ENCODE measurements around the gene COL4A3. TPM values are rescaled to one million over a fixed set of nuclear protein-coding genes. Genes with fewer than 3 reads are reported as not detected.

COL4A3 gene
- total RNA-seq, 2 experiments from 2014 or later, result not detected

- ATAC-seq (ENCODE audit: low read depth) (no peak), DNase-seq (no peak)
- H3K27ac Mint-ChIP-seq, result no peak overlapping the region
- POLR2A ChIA-PET, result no interaction called here
- H3K27me3 Mint-ChIP-seq, result peaks cover 10% of the 10 kb centered on the region
- no peak overlapping the region for H3K4me3 Mint-ChIP-seq
- no peaks in the 10 kb centered on the region for H3K9me3 Mint-ChIP-seq
- no peaks in the 10 kb centered on the region for H3K36me3 Mint-ChIP-seq
- H3K4me1 Mint-ChIP-seq, result no peaks in the 10 kb centered on the region
Observed at GRCh38 chr2:227241005-227241404, 76.6 kb downstream of the COL4A3 start.

GRCh38 chr2:227248876-227249275 is 84.5 kb downstream of the COL4A3 start:
- DNase-seq (no peak), ATAC-seq (ENCODE audit: low read depth) (no peak)
- POLR2A ChIA-PET, result no interaction called here
- no peak overlapping the region for H3K27ac Mint-ChIP-seq
- H3K4me1 Mint-ChIP-seq, result no peaks in the 10 kb centered on the region
- no peaks in the 10 kb centered on the region for H3K36me3 Mint-ChIP-seq
- H3K4me3 Mint-ChIP-seq, result no peak overlapping the region
- no peaks in the 10 kb centered on the region for H3K27me3 Mint-ChIP-seq
- H3K9me3 Mint-ChIP-seq, result no peaks in the 10 kb centered on the region

DNA sequence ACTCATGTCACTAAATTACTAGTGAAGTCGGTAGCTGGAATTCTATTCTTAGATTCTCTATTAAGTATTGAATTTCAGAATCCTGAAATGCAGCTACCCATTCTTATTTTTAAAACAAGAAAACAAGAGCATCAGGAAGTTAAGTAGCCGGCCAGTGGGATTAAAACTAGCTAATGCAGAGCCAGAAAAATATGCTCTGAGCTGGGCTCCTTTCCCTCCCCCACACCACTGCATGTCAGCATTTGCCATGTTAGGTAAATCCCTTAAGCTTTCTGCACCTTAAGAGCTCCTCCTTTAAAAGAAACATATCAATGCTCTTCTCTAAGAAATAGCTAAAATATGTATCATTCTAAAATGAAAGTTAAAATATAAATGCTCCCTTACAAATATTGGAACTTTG is 88.4 kb downstream of the COL4A3 start:
- H3K36me3 Mint-ChIP-seq, result no peaks in the 10 kb centered on the region
- H3K4me1 Mint-ChIP-seq, result no peaks in the 10 kb centered on the region
- POLR2A ChIA-PET, result no interaction called here
- no peak overlapping the region for H3K27ac Mint-ChIP-seq
- no peak overlapping the region for H3K4me3 Mint-ChIP-seq
- no peak for DNase-seq
- H3K9me3 Mint-ChIP-seq, result no peaks in the 10 kb centered on the region
- no peak for ATAC-seq (ENCODE audit: low read depth)
- H3K27me3 Mint-ChIP-seq, result no peaks in the 10 kb centered on the region

DNA sequence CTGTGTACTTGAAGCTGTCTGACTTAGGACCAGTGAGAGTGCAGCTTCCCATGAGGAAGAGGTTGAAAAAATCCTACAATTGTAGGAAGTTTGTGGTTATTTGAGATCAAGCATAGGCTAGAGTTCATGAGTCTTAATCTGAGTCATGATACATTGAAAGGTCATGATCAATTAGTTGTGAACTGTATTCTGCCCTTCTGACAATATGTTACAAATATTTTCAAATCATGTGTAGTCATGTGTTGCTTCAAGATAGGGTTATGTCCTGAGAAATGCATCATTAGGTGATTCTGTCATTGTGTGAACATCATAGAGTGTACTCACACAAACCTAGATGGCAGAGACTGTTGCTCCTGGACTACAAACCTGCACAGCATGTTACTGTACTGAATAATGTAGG is 92.2 kb downstream of the COL4A3 start:
- H3K27ac Mint-ChIP-seq, result no peak overlapping the region
- H3K4me3 Mint-ChIP-seq, result no peak overlapping the region
- H3K9me3 Mint-ChIP-seq, result no peaks in the 10 kb centered on the region
- POLR2A ChIA-PET, result no interaction called here
- DNase-seq (no peak), ATAC-seq (ENCODE audit: low read depth) (no peak)
- H3K27me3 Mint-ChIP-seq, result no peaks in the 10 kb centered on the region
- H3K4me1 Mint-ChIP-seq, result no peaks in the 10 kb centered on the region
- no peaks in the 10 kb centered on the region for H3K36me3 Mint-ChIP-seq

DNA sequence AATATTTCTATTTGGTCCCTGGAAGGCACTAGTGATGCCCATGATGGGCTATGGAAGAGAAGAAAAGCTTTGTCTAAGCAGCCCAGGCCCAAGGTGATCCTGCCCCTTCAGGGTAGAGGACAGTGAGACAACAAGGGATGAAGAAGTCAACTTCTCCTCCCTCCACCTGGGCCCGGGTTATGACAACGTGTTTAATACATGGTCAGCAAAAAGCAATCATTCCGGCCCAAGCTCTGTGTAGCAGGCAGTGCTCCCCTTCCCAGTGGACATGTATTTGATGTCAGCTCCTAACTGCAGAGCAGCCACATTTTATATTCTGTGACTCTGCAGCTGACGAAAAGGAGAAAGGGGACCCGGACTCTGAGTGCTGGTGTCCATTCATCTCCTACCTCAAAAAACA is 93.4 kb downstream of the COL4A3 start:
- ATAC-seq (ENCODE audit: low read depth), result no peak
- Mint-ChIP-seq H3K9me3 (no peaks in the 10 kb centered on the region), H3K4me1 (no peaks in the 10 kb centered on the region), H3K4me3 (no peak overlapping the region), H3K27ac (no peak overlapping the region), H3K36me3 (no peaks in the 10 kb centered on the region), H3K27me3 (no peaks in the 10 kb centered on the region)
- POLR2A ChIA-PET, result no interaction called here
- DNase-seq, result no peak

- Mint-ChIP-seq H3K4me1 (no peaks in the 10 kb centered on the region), H3K4me3 (no peak overlapping the region), H3K36me3 (no peaks in the 10 kb centered on the region), H3K9me3 (no peaks in the 10 kb centered on the region), H3K27ac (no peak overlapping the region), H3K27me3 (no peaks in the 10 kb centered on the region)
- DNase-seq (no peak), ATAC-seq (ENCODE audit: low read depth) (no peak)
- POLR2A ChIA-PET, result interaction anchor here (0.6 kb wide), 1 partner anchor 683 kb away, joined by 6 read pairs; no protein-coding TSS in a partner anchor
Observed at GRCh38 chr2:227260041-227260440, 95.6 kb downstream of the COL4A3 start.

DNA sequence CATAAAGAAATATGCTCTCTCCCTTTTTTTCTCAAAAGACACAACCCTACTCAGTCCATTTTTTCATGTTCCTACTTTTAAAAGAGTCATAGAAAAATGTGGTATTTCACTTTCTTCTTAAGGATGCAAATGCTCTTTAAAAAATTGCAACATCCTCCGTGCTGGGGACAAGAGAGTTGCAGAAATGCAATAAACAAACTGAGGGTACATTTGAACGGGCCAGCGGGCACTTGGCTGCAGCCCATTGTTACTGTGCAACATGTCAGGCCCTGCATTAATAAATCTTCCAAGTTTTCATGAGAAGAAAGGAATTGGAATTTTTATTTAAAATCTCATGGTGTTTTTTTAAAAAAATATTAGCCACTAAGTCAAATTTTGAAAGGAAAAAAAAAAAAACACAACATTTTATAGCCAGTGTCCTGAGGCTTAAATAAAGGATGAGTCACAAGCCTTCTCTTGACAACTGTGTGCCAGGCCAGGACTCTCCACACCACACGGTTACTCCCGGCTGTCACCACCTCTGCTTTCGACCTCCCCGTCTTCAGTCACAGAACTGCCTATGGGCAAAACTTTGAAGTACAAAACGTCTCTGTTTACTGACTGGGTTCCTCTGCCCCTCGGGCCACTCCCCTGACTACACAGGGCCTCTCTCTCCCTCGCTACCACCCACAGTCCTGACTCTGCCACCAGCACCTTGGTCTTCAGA is 103.1 kb downstream of the COL4A3 start:
- POLR2A ChIA-PET, result no interaction called here
- ATAC-seq (ENCODE audit: low read depth) (no peak), DNase-seq (no peak)
- Mint-ChIP-seq H3K9me3 (no peaks in the 10 kb centered on the region), H3K4me1 (no peaks in the 10 kb centered on the region), H3K4me3 (no peak overlapping the region), H3K36me3 (no peaks in the 10 kb centered on the region), H3K27me3 (no peaks in the 10 kb centered on the region), H3K27ac (no peak overlapping the region)

- Mint-ChIP-seq H3K27me3 (peaks cover 3% of the 10 kb centered on the region), H3K9me3 (no peaks in the 10 kb centered on the region), H3K4me3 (no peak overlapping the region), H3K27ac (no peak overlapping the region), H3K4me1 (no peaks in the 10 kb centered on the region), H3K36me3 (no peaks in the 10 kb centered on the region)
- ATAC-seq (ENCODE audit: low read depth) (no peak), DNase-seq (no peak)
- POLR2A ChIA-PET, result no interaction called here
Observed at GRCh38 chr2:227280895-227281294, 116.5 kb downstream of the COL4A3 start.

- no peaks in the 10 kb centered on the region for H3K4me1 Mint-ChIP-seq
Observed at GRCh38 chr2:227285741-227286236, 121.4 kb downstream of the COL4A3 start.

DNA sequence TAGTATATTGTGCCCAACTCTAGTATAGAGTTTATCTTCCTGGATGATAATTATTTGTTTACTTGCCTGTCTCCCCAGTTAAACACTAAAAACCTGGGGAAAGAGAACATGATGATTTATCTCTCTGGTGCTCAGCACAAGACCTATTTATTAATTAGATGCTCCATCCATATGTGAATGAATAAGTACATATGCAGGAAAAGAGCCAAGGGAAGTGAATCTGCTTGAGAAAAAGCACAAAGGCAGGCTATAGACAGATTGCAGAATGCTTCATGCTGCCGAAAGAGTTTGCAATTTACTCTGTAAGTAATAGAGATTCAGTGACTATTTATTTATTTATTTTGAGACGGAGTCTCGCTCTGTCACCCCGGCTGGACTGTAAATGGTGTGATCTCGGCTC is 123.3 kb downstream of the COL4A3 start:
- POLR2A ChIA-PET, result no interaction called here
- Mint-ChIP-seq H3K4me1 (no peaks in the 10 kb centered on the region), H3K9me3 (no peaks in the 10 kb centered on the region), H3K4me3 (no peak overlapping the region), H3K27ac (no peak overlapping the region), H3K36me3 (no peaks in the 10 kb centered on the region), H3K27me3 (no peaks in the 10 kb centered on the region)
- ATAC-seq (ENCODE audit: low read depth) (no peak), DNase-seq (no peak)

More at GRCh38 chr2:227285741-227286236, 121.4 kb downstream of the COL4A3 start:
- Mint-ChIP-seq H3K27me3 (no peaks in the 10 kb centered on the region), H3K27ac (no peak overlapping the region), H3K36me3 (no peaks in the 10 kb centered on the region), H3K4me3 (no peak overlapping the region), H3K9me3 (no peaks in the 10 kb centered on the region)
- DNase-seq, result no peak
- POLR2A ChIA-PET, result no interaction called here
- no peak for ATAC-seq (ENCODE audit: low read depth)

DNA sequence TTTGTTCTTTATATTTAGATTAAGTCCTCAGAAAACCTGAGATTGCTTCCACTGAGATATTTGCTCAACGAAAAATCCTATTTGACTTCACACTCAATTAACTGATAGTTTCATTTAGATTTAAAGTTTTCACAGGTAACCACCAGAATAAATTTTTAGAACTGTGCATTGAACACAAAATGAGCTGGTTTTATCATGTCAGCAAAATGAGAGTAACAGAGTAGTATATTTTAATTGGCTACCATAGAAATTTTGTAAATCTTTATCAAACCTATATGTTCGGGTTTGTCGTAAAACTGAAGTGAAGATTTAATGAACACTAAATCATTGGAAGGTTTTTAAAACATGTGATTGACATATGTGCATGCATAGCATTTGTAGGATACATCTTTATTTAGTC is 127.9 kb downstream of the COL4A3 start:
- H3K4me3 Mint-ChIP-seq, result no peak overlapping the region
- H3K9me3 Mint-ChIP-seq, result no peaks in the 10 kb centered on the region
- H3K27me3 Mint-ChIP-seq, result no peaks in the 10 kb centered on the region
- ATAC-seq (ENCODE audit: low read depth), result no peak
- peaks cover 11% of the 10 kb centered on the region for H3K4me1 Mint-ChIP-seq
- no peak overlapping the region for H3K27ac Mint-ChIP-seq
- H3K36me3 Mint-ChIP-seq, result no peaks in the 10 kb centered on the region
- DNase-seq, result no peak
- POLR2A ChIA-PET, result no interaction called here

- DNase-seq (no peak), ATAC-seq (ENCODE audit: low read depth) (no peak)
- POLR2A ChIA-PET, result no interaction called here
- no peaks in the 10 kb centered on the region for H3K27me3 Mint-ChIP-seq
- peaks cover 13% of the 10 kb centered on the region for H3K4me1 Mint-ChIP-seq
- no peak overlapping the region for H3K27ac Mint-ChIP-seq
- no peak overlapping the region for H3K4me3 Mint-ChIP-seq
- H3K9me3 Mint-ChIP-seq, result no peaks in the 10 kb centered on the region
- H3K36me3 Mint-ChIP-seq, result no peaks in the 10 kb centered on the region
Observed at GRCh38 chr2:227293531-227293930, 129.1 kb downstream of the COL4A3 start.

GRCh38 chr2:227295806-227296205 is 131.4 kb downstream of the COL4A3 start:
- POLR2A ChIA-PET, result no interaction called here
- Mint-ChIP-seq H3K4me1 (peaks cover 13% of the 10 kb centered on the region), H3K4me3 (no peak overlapping the region), H3K36me3 (no peaks in the 10 kb centered on the region), H3K27ac (no peak overlapping the region), H3K27me3 (no peaks in the 10 kb centered on the region), H3K9me3 (no peaks in the 10 kb centered on the region)
- DNase-seq (no peak), ATAC-seq (ENCODE audit: low read depth) (no peak)

DNA sequence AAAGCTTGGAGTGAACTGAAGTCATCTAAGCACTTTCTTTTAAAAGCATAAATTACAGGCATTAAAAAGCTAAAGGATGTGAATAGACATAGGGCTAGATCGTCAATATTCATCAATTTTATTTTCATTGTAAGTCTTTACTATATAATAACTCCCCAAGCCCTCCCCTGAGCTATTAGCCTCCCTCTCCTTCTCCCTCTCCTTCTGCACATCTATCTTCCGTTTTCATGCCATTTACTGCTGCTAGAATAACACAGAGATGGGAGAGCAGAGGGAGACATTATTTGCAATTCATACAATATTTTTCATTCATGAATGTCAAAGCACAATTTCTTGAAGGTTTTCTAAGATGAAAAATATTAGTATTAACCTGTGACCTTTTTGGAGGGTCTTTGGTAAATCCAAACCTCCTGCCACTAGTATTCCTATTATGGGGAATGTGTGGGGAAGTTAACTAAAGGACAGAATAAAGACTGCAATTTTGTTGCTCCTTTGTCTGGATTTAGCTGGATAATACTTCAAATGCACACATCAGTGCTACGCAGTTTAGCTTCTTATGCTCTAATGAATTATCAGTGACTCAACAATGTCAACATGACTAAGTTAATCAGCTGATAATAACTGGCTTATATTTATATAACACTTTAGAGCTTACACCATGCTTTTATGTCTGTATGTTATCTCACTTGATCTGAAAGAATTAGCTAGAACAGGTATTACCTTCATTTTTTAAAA is 132.4 kb downstream of the COL4A3 start:
- peaks cover 13% of the 10 kb centered on the region for H3K4me1 Mint-ChIP-seq
- H3K27me3 Mint-ChIP-seq, result no peaks in the 10 kb centered on the region
- ATAC-seq (ENCODE audit: low read depth) (no peak), DNase-seq (no peak)
- H3K4me3 Mint-ChIP-seq, result no peak overlapping the region
- POLR2A ChIA-PET, result no interaction called here
- no peaks in the 10 kb centered on the region for H3K9me3 Mint-ChIP-seq
- no peaks in the 10 kb centered on the region for H3K36me3 Mint-ChIP-seq
- H3K27ac Mint-ChIP-seq, result no peak overlapping the region
